K562 (cell line): ENCODE measurements around the gene GPR162. TPM values are rescaled to one million over a fixed set of nuclear protein-coding genes. Genes with fewer than 3 reads are reported as not detected.

ENCODE experiments used
- ARID4B ChIP-seq: sonication (generic); formaldehyde crosslinking; IDR thresholded peaks from 2 replicates; pipeline ENCODE4 v1.8.0; 2022; ENCODE audit warnings: mild to moderate bottlenecking, missing genetic modification reagents
- CEBPZ ChIP-seq: fragments of 150-350 bp; IDR thresholded peaks from 2 replicates; pipeline ENCODE4 v1.6.1; 2014; ENCODE audit warnings: low read depth, mild to moderate bottlenecking, low read length, borderline replicate concordance
- GABPB2 ChIP-seq: fragments of 250-450 bp; sonication (Bioruptor Pico); conservative IDR thresholded peaks from 2 replicates; pipeline ENCODE4 v1.5.1; 2021; ENCODE audit warnings: mild to moderate bottlenecking
- HDAC3 ChIP-seq: fragments of 450-650 bp; IDR thresholded peaks from 2 replicates; pipeline ENCODE4 v1.6.1; 2018; ENCODE audit warnings: borderline replicate concordance, mild to moderate bottlenecking, moderate library complexity; ENCODE audit not compliant: partially characterized antibody
- HDAC8 ChIP-seq: fragments of 450-650 bp; IDR thresholded peaks from 2 replicates; pipeline ENCODE4 v1.6.1; 2016; ENCODE audit warnings: mild to moderate bottlenecking, missing genetic modification characterization, moderate library complexity, missing compliant biosample characterization
- HINFP ChIP-seq: fragments of 450-650 bp; conservative IDR thresholded peaks from 2 replicates; pipeline ENCODE4 v1.6.1; 2016; ENCODE audit warnings: missing genetic modification characterization, low read depth, mild to moderate bottlenecking, control low read depth, missing compliant biosample characterization
- MED1 ChIP-seq: sonication (generic); formaldehyde crosslinking; IDR thresholded peaks from 2 replicates; pipeline ENCODE4 v1.8.1; 2023; ENCODE audit warnings: missing genetic modification reagents, borderline replicate concordance
- NCOA4 ChIP-seq: fragments of 450-650 bp; IDR thresholded peaks from 2 replicates; pipeline ENCODE4 v1.6.1; 2018; ENCODE audit warnings: mild to moderate bottlenecking; ENCODE audit not compliant: partially characterized antibody
- SMAD3 ChIP-seq: fragments of 450-650 bp; formaldehyde crosslinking; conservative IDR thresholded peaks from 2 replicates; pipeline ENCODE4 v1.4.0; 2020; ENCODE audit warnings: mild to moderate bottlenecking
- TCF3 ChIP-seq: sonication (generic); formaldehyde crosslinking; IDR thresholded peaks from 2 replicates; pipeline ENCODE4 v1.4.0; 2020; ENCODE audit warnings: mild to moderate bottlenecking, missing genetic modification reagents
- TEAD2 ChIP-seq: fragments of 450-650 bp; IDR thresholded peaks from 2 replicates; pipeline ENCODE4 v1.6.1; 2016; ENCODE audit warnings: missing genetic modification characterization, control low read depth, missing compliant biosample characterization
- ZBTB11 ChIP-seq, 3 experiments: fragments of 200-800 bp in 1 of 3; fragments of 250-450 bp in 1 of 3; fragments of 450-650 bp in 1 of 3; sonication (Bioruptor Pico) in 1 of 3; sonication (Bioruptor generic) in 1 of 3; formaldehyde crosslinking in 1 of 3; IDR thresholded peaks; 2 replicates each; pipeline versions ENCODE4 v1.6.1 to v1.8.0; 2016 to 2022; ENCODE audit warnings: mild to moderate bottlenecking in 2 of 3, missing genetic modification characterization in 2 of 3, missing compliant biosample characterization in 1 of 3, moderate library complexity in 1 of 3
- polyA plus RNA-seq, 8 experiments: library from polyadenylated mRNA; depleted of rRNA in 4 of 8; stranded (reverse) in 5 of 8; unstranded in 3 of 8; fragments of >200 nt; fragmentation: Nextera tagmentation in 2 of 8; fragmentation: Illumina TruSeq in 1 of 8; extraction: Ambion mirVana in 2 of 8; extraction: Trizol in 1 of 8; gene quantifications; 2 replicates each; pipeline versions ENCODE4 v1.2.1 to v1.2.3, GENCODE V29; 2011 to 2014; ENCODE audit warnings: inconsistent platforms in 1 of 8, missing spikeins in 1 of 8
- total RNA-seq, 7 experiments: library from RNA; depleted of rRNA in 6 of 7; stranded (reverse); fragments of >200 nt in 6 of 7; fragmentation: Illumina TruSeq in 2 of 7; extraction: Trizol in 2 of 7; gene quantifications; 2 replicates each; pipeline versions ENCODE4 v1.2.1 to v1.2.3, GENCODE V29; 2011 to 2021; ENCODE audit warnings: low replicate concordance in 1 of 7

Gene GPR162
- total and polyA plus RNA-seq, 9 of the 15 experiments (the other 6 are each of a cell fraction or from before 2014, with no cell fraction given): 0.65 to 1.8 (median 1.1) TPM; not detected in 2

- TF ChIP-seq CEBPZ (no peak), HINFP (no peak), TEAD2 (no peak), NCOA4 (no peak), ZBTB11 (CRISPR knock-in tag; IDR thresholded peaks at IDR 0.05) (no peak), SMAD3 (CRISPR knock-in tag) (no peak), MED1 (no peak), GABPB2 (CRISPR knock-in tag) (no peak), ARID4B (CRISPR knock-in tag) (no peak), HDAC3 (no peak), TCF3 (CRISPR knock-in tag) (no peak), HDAC8 (tag) (no peak)
These were observed 47.7 kb downstream of the GPR162 start (continued) for GRCh38 chr12:6869049-6870021.
